ENCODE data around the gene GLI3.

Gene GLI3

GRCh38 chr7:42155584-42156290 lies 81.3 kb downstream of the GLI3 start:
- Histone ChIP-seq H3K4me3 (ENCODE audit: low read length in 2 of 2) (no peak overlapping the region), H3K36me3 (ENCODE audit: control insufficient read depth in 2 of 2, insufficient read depth in 2 of 2, low read length in 2 of 2) (no peaks in the 10 kb centered on the region), H3K27me3 (ENCODE audit: control insufficient read depth in 2 of 2, insufficient read depth in 2 of 2, low read length in 2 of 2) (no peaks in the 10 kb centered on the region), H3K9me3 (ENCODE audit: control insufficient read depth in 2 of 2, low read length in 2 of 2) (no peaks in the 10 kb centered on the region), H3K4me1 (ENCODE audit: control insufficient read depth in 2 of 2, insufficient read depth in 2 of 2, low read length in 2 of 2) (peaks cover 0 to 19% of the 10 kb centered on the region in 2 donors), H3K27ac (ENCODE audit: low read depth in 2 of 2, low read length in 2 of 2) (no peak overlapping the region), H3K9ac (ENCODE audit: low read depth in 1 of 2, low read length in 2 of 2) (no peak overlapping the region)

DNA sequence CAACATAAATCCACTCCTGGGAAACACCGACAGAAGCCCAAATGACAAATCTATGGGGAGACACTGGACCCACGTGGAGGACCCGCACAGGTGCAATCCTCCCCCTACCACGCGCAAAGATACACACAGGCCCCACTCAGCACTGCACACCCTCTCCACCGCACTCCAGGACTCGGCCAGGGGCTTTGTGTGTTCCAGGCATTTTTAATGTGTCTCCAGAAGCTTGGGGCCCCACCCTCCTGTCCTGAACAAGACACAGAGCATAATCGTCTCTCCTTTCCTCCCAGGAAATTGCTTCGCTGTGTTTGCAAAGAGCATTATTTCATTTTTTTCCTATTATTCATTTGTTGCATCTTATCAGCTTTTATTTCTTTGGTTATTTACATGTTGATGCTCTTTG lies 82.8 kb downstream of the GLI3 start:
- Histone ChIP-seq H3K36me3 (ENCODE audit: control insufficient read depth in 2 of 2, insufficient read depth in 2 of 2, low read length in 2 of 2) (no peaks in the 10 kb centered on the region), H3K4me1 (ENCODE audit: control insufficient read depth in 2 of 2, insufficient read depth in 2 of 2, low read length in 2 of 2) (peaks cover 0 to 19% of the 10 kb centered on the region in 2 donors), H3K9ac (ENCODE audit: low read depth in 1 of 2, low read length in 2 of 2) (no peak overlapping the region), H3K27ac (ENCODE audit: low read depth in 2 of 2, low read length in 2 of 2) (no peak overlapping the region), H3K9me3 (ENCODE audit: control insufficient read depth in 2 of 2, low read length in 2 of 2) (no peaks in the 10 kb centered on the region), H3K4me3 (ENCODE audit: low read length in 2 of 2) (no peak overlapping the region), H3K27me3 (ENCODE audit: control insufficient read depth in 2 of 2, insufficient read depth in 2 of 2, low read length in 2 of 2) (no peaks in the 10 kb centered on the region)

- Histone ChIP-seq H3K36me3 (ENCODE audit: control insufficient read depth in 2 of 2, insufficient read depth in 2 of 2, low read length in 2 of 2) (no peaks in the 10 kb centered on the region), H3K9ac (ENCODE audit: low read depth in 1 of 2, low read length in 2 of 2) (no peak overlapping the region), H3K4me1 (ENCODE audit: control insufficient read depth in 2 of 2, insufficient read depth in 2 of 2, low read length in 2 of 2) (peaks cover 0 to 19% of the 10 kb centered on the region in 2 donors), H3K27me3 (ENCODE audit: control insufficient read depth in 2 of 2, insufficient read depth in 2 of 2, low read length in 2 of 2) (no peaks in the 10 kb centered on the region), H3K9me3 (ENCODE audit: control insufficient read depth in 2 of 2, low read length in 2 of 2) (no peaks in the 10 kb centered on the region), H3K4me3 (ENCODE audit: low read length in 2 of 2) (peak overlapping the region in 1 of 2 donors; percentile 19), H3K27ac (ENCODE audit: low read depth in 2 of 2, low read length in 2 of 2) (no peak overlapping the region)
Observed at GRCh38 chr7:42152329-42153205, 84.4 kb downstream of the GLI3 start.

DNA sequence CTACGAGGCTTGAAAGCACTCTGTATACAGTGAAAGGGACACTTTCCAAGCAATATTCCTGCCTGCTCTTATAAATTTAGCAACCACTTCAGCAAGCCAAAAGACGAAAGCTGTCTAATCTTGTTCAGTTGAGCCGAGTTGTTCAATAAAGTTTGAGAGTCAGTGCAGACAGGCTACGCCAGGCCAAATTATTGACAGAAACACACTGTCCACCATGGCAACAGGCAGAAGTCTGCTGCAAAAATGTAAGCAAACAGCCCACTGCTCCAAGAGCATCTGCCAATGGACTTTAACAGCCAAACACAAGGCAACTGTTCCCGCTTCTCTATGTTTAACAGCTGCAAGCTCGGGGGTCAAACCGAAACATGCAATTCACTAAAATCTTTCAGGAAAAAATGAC lies 85.7 kb downstream of the GLI3 start:
- no peak overlapping the region for H3K27ac ChIP-seq (ENCODE audit: low read depth in 2 of 2, low read length in 2 of 2)
- H3K4me1 ChIP-seq (ENCODE audit: control insufficient read depth in 2 of 2, insufficient read depth in 2 of 2, low read length in 2 of 2), result peaks cover 0 to 19% of the 10 kb centered on the region in 2 donors
- no peak overlapping the region for H3K4me3 ChIP-seq (ENCODE audit: low read length in 2 of 2)
- H3K9ac ChIP-seq (ENCODE audit: low read depth in 1 of 2, low read length in 2 of 2), result no peak overlapping the region
- no peaks in the 10 kb centered on the region for H3K9me3 ChIP-seq (ENCODE audit: control insufficient read depth in 2 of 2, low read length in 2 of 2)
- no peaks in the 10 kb centered on the region for H3K27me3 ChIP-seq (ENCODE audit: control insufficient read depth in 2 of 2, insufficient read depth in 2 of 2, low read length in 2 of 2)
- no peaks in the 10 kb centered on the region for H3K36me3 ChIP-seq (ENCODE audit: control insufficient read depth in 2 of 2, insufficient read depth in 2 of 2, low read length in 2 of 2)

- H3K4me1 ChIP-seq (ENCODE audit: control insufficient read depth in 2 of 2, insufficient read depth in 2 of 2, low read length in 2 of 2), result no peaks in the 10 kb centered on the region
- H3K27me3 ChIP-seq (ENCODE audit: control insufficient read depth in 2 of 2, insufficient read depth in 2 of 2, low read length in 2 of 2), result no peaks in the 10 kb centered on the region
- no peaks in the 10 kb centered on the region for H3K9me3 ChIP-seq (ENCODE audit: control insufficient read depth in 2 of 2, low read length in 2 of 2)
- no peaks in the 10 kb centered on the region for H3K36me3 ChIP-seq (ENCODE audit: control insufficient read depth in 2 of 2, insufficient read depth in 2 of 2, low read length in 2 of 2)
- H3K4me3 ChIP-seq (ENCODE audit: low read length in 2 of 2), result no peak overlapping the region
- no peak overlapping the region for H3K9ac ChIP-seq (ENCODE audit: low read depth in 1 of 2, low read length in 2 of 2)
- H3K27ac ChIP-seq (ENCODE audit: low read depth in 2 of 2, low read length in 2 of 2), result no peak overlapping the region
Observed at GRCh38 chr7:42145539-42145938, 91.5 kb downstream of the GLI3 start.

DNA sequence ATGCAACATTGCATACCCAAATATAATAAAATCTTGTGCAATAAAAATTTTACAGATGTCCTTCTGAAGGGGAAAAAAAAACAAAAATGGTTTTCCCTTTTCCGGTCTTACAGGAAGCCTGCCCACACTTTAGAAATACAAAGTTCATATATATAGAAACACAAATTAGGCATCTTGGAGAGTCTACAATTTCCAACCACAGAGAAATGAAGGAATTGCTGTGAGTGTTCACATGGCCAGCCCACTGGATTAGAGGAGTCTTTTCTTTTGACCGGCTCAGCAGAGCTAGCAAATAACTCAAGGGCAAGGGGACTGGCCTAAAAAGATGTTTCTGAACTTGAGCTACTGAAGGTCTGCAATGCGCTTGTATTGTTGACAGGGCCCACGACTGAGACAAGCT lies 92.4 kb downstream of the GLI3 start:
- no peak overlapping the region for H3K4me3 ChIP-seq (ENCODE audit: low read length in 2 of 2)
- no peak overlapping the region for H3K27ac ChIP-seq (ENCODE audit: low read depth in 2 of 2, low read length in 2 of 2)
- no peaks in the 10 kb centered on the region for H3K9me3 ChIP-seq (ENCODE audit: control insufficient read depth in 2 of 2, low read length in 2 of 2)
- H3K36me3 ChIP-seq (ENCODE audit: control insufficient read depth in 2 of 2, insufficient read depth in 2 of 2, low read length in 2 of 2), result no peaks in the 10 kb centered on the region
- H3K9ac ChIP-seq (ENCODE audit: low read depth in 1 of 2, low read length in 2 of 2), result no peak overlapping the region
- no peaks in the 10 kb centered on the region for H3K27me3 ChIP-seq (ENCODE audit: control insufficient read depth in 2 of 2, insufficient read depth in 2 of 2, low read length in 2 of 2)
- no peaks in the 10 kb centered on the region for H3K4me1 ChIP-seq (ENCODE audit: control insufficient read depth in 2 of 2, insufficient read depth in 2 of 2, low read length in 2 of 2)

DNA sequence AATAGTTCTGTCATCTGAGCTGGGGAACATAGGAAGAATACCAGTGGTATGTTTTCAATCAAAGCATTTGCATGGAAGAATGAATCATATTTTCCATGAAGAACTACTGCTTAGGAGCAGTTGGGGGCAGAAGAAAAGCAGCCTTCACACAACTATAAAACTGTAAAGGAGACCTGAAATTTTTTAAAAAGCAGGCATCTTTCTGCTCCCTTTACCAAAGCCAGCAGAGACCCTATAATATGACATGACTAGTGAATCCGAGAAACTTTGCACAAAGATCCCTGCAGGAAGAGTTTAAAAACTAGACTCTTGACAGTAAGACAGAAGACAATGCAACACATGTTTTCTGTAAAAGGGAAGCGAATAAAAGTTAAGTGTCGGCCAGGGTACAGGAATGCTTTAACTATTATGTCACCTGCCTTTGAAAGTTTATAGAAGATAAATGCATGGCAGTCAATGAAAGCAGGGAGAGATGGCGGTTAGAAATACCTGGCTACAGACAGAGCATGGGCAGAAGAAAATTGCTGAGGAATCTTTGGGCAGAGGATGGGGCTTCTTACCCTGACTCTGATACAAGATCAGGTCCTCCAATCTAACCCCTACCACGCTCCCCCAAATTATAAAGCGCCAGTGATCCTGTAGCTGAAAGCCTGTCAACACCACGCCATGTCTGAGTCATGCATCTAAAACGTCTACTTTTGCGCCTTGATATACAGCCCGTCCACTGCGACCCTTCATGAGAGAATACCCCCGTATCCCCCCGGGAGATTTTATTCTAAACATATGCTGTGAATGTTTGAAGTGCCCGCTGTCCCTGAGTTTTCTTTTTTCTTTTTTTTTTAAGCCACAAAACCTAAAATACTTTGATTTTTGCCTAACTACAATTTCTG lies 93.1 kb downstream of the GLI3 start:
- no peak overlapping the region for H3K27ac ChIP-seq (ENCODE audit: low read depth in 2 of 2, low read length in 2 of 2)
- H3K4me3 ChIP-seq (ENCODE audit: low read length in 2 of 2), result no peak overlapping the region
- no peaks in the 10 kb centered on the region for H3K9me3 ChIP-seq (ENCODE audit: control insufficient read depth in 2 of 2, low read length in 2 of 2)
- no peaks in the 10 kb centered on the region for H3K4me1 ChIP-seq (ENCODE audit: control insufficient read depth in 2 of 2, insufficient read depth in 2 of 2, low read length in 2 of 2)
- no peak overlapping the region for H3K9ac ChIP-seq (ENCODE audit: low read depth in 1 of 2, low read length in 2 of 2)
- no peaks in the 10 kb centered on the region for H3K27me3 ChIP-seq (ENCODE audit: control insufficient read depth in 2 of 2, insufficient read depth in 2 of 2, low read length in 2 of 2)
- H3K36me3 ChIP-seq (ENCODE audit: control insufficient read depth in 2 of 2, insufficient read depth in 2 of 2, low read length in 2 of 2), result no peaks in the 10 kb centered on the region

DNA sequence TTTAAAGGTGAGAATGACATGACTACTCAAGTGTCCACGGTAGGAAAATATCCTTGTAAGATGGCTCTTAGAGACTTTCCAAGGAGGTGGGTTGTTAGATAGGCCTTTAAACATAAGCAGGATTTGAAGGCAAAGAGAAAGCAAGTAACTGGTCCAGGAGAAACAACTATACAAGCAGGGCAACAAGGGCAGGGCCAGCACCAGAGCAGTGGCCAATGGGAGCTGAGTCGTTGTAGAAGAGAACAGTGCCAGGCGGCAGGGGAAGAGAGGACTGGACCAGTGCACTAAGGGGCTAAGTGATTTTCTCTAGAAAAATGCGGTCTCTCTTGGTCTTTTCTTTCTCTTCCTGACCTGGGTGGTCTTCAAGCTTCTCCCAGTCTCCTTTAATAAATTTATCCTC lies 94.9 kb downstream of the GLI3 start:
- Histone ChIP-seq H3K4me1 (ENCODE audit: control insufficient read depth in 2 of 2, insufficient read depth in 2 of 2, low read length in 2 of 2) (no peaks in the 10 kb centered on the region), H3K36me3 (ENCODE audit: control insufficient read depth in 2 of 2, insufficient read depth in 2 of 2, low read length in 2 of 2) (no peaks in the 10 kb centered on the region), H3K9me3 (ENCODE audit: control insufficient read depth in 2 of 2, low read length in 2 of 2) (no peaks in the 10 kb centered on the region), H3K27ac (ENCODE audit: low read depth in 2 of 2, low read length in 2 of 2) (no peak overlapping the region), H3K9ac (ENCODE audit: low read depth in 1 of 2, low read length in 2 of 2) (no peak overlapping the region), H3K27me3 (ENCODE audit: control insufficient read depth in 2 of 2, insufficient read depth in 2 of 2, low read length in 2 of 2) (no peaks in the 10 kb centered on the region), H3K4me3 (ENCODE audit: low read length in 2 of 2) (no peak overlapping the region)

DNA sequence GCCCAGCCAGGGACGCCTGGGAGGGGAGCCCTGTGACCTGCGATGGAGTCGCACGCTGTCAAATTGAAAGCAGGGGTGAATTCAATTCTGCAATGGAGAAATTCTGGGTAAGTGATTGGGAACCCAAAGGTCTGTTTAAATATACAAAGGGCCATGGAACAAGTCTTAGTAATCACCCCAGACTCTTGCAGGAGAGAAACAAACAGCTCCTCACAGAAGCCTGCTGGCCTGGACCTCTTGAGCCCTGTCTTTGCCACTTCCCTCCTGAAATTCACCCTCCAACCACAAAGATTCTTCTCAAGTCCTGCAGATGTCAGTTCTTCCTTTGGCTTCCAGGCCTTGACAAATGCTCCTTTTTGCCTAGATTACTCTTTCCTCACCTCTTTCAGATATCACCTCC lies 97.3 kb downstream of the GLI3 start:
- Histone ChIP-seq H3K9me3 (ENCODE audit: control insufficient read depth in 2 of 2, low read length in 2 of 2) (no peaks in the 10 kb centered on the region), H3K36me3 (ENCODE audit: control insufficient read depth in 2 of 2, insufficient read depth in 2 of 2, low read length in 2 of 2) (no peaks in the 10 kb centered on the region), H3K4me3 (ENCODE audit: low read length in 2 of 2) (no peak overlapping the region), H3K9ac (ENCODE audit: low read depth in 1 of 2, low read length in 2 of 2) (no peak overlapping the region), H3K27me3 (ENCODE audit: control insufficient read depth in 2 of 2, insufficient read depth in 2 of 2, low read length in 2 of 2) (no peaks in the 10 kb centered on the region), H3K4me1 (ENCODE audit: control insufficient read depth in 2 of 2, insufficient read depth in 2 of 2, low read length in 2 of 2) (no peaks in the 10 kb centered on the region), H3K27ac (ENCODE audit: low read depth in 2 of 2, low read length in 2 of 2) (no peak overlapping the region)

GRCh38 chr7:42138691-42139090 lies 98.3 kb downstream of the GLI3 start:
- Histone ChIP-seq H3K36me3 (ENCODE audit: control insufficient read depth in 2 of 2, insufficient read depth in 2 of 2, low read length in 2 of 2) (no peaks in the 10 kb centered on the region), H3K27me3 (ENCODE audit: control insufficient read depth in 2 of 2, insufficient read depth in 2 of 2, low read length in 2 of 2) (no peaks in the 10 kb centered on the region), H3K4me3 (ENCODE audit: low read length in 2 of 2) (no peak overlapping the region), H3K4me1 (ENCODE audit: control insufficient read depth in 2 of 2, insufficient read depth in 2 of 2, low read length in 2 of 2) (no peaks in the 10 kb centered on the region), H3K9me3 (ENCODE audit: control insufficient read depth in 2 of 2, low read length in 2 of 2) (no peaks in the 10 kb centered on the region), H3K9ac (ENCODE audit: low read depth in 1 of 2, low read length in 2 of 2) (no peak overlapping the region), H3K27ac (ENCODE audit: low read depth in 2 of 2, low read length in 2 of 2) (no peak overlapping the region)
